GM12892 (cell line): ENCODE results near the gene TMEM213.

Experiments used
- POLR2A ChIP-seq: IDR thresholded peaks from 2 replicates; pipeline ENCODE4 v1.6.1; 2011; ENCODE audit warnings: low read depth, low read length, control low read depth
- POLR2AphosphoS5 ChIP-seq: IDR thresholded peaks from 2 replicates; pipeline ENCODE4 v1.6.1; 2011; ENCODE audit warnings: low read depth, low read length, control low read depth
- TAF1 ChIP-seq: IDR thresholded peaks from 2 replicates; pipeline ENCODE4 v1.6.1; 2011; ENCODE audit warnings: low read depth, mild to moderate bottlenecking, control low read depth, low read length, borderline replicate concordance

- no peak for TF ChIP-seq POLR2A
- no peak for TF ChIP-seq POLR2AphosphoS5
- TF ChIP-seq TAF1: no peak
Observed at GRCh38 chr7:138881579-138882188, 83.9 kb downstream of the TMEM213 start.
